HG03460 (cell line): ENCODE data around the gene CD86.

ENCODE experiments used
- ATAC-seq: cut with Tn5 transposase; IDR thresholded peaks from one replicate; pipeline ENCODE4 v1.9.1; 2021; ENCODE audit not compliant: unreplicated experiment

Gene CD86

GRCh38 chr3:122058294-122058693 lies 3.1 kb downstream of the CD86 start:
- no peak for ATAC-seq

GRCh38 chr3:122060040-122060698 lies 5.0 kb downstream of the CD86 start:
- ATAC-seq = no peak

DNA sequence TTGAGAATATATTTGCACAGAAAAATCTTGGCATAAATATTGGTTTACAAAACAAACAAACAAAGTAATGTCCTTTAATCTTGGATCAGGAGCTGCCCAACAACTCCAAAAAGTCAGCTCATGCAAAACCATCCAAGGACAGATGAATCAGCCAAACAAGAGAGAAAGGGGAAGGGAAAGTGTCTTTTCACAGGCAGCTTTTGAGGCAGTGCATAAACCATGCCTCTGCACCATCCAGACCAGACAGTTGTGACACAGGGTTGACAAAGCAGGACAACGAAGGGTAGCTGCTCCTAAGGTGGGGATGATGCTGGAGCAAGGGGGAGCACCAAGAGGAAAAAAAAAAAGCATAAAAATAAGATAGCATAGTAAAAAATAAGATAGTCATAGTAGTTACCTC lies 8.7 kb downstream of the CD86 start:
- no peak for ATAC-seq

- ATAC-seq = no peak
These were observed 9.2 kb downstream of the CD86 start for GRCh38 chr3:122064326-122064725.

DNA sequence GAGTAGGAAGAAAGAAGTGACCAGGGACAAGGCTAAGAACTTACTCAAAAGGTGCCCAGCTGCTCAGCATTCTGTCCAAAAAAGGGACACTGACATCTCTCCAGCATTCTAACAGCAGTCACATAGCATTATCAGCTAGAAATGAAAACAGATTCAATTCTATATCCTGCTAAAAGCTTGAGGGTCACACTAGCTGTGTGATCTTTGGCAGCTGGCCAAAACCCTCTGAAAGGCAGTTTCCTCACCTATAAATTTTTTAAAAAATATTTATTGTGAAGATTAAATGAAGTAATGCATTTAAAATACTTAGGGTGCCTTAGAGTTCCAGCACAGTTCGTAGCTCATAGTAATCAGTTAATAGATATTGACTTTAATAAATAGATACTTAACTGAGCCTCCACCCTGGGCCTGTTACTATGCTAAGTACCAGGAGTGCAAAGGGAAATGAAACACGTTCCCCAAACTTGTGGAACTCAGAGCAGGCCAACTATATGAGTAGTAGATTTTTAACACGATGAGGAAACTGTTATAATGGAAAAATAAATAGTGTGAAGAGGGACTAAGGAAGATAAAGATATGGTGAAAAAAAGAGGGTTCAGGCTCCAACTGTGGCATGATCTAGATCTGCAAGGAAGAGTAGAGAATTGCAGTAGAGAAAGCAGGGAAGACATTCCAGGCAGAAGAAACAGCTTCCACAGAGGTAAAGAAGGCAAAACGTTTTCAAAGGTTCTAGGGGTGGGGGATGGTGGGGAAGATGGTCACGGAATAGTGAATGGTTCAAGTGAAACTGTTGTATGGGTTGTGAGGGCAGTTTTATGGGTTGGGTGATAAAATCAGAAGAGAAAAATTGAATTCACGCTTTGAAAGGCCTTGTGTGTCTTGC lies 11.4 kb downstream of the CD86 start:
- peak; percentile 18 for ATAC-seq

- peak; percentile 47 for ATAC-seq
These were observed 12.0 kb downstream of the CD86 start for GRCh38 chr3:122067214-122067550.

GRCh38 chr3:122067588-122068240 lies 12.6 kb downstream of the CD86 start:
- peak; percentile 45 for ATAC-seq

- ATAC-seq = peak; percentile 48
These were observed 19.6 kb downstream of the CD86 start for GRCh38 chr3:122074621-122075265.

DNA sequence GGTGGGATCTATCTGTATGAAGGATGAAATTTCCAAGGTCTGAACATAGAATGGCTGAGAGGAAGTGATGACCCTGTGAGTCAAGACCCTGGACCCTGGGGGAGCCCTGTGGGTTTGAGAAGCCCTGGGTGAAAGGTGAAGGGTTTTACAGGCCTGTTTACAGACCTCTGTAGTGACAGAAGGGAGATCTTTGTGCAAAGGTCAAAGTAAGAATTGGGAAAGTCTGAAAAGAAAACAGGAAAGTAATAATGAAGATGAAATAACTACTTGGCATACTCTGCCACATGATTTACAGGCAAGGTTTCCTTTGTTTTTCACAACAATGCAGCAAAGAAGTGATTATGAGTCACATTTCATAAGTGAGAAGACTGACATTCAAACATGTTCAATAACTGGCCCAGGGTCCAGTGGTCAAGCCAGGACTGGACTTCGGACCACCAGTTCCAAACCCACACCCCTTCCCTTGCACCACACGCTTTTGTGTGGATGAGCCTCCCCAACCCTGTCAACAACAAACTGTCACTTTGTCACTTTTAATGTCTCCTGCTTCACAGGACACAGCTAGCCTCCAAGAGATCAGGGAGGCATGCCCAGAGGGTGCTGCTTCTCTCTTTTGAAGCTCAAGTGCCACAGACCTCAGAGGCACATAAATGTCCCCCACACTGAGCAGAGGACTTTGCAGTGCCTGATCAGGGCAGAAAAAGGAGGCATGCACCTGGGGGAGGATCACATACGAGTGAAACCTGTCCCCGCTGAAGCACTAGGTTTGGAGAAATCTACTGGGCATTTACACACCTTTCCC lies 21.5 kb downstream of the CD86 start:
- ATAC-seq = peak; percentile 7

DNA sequence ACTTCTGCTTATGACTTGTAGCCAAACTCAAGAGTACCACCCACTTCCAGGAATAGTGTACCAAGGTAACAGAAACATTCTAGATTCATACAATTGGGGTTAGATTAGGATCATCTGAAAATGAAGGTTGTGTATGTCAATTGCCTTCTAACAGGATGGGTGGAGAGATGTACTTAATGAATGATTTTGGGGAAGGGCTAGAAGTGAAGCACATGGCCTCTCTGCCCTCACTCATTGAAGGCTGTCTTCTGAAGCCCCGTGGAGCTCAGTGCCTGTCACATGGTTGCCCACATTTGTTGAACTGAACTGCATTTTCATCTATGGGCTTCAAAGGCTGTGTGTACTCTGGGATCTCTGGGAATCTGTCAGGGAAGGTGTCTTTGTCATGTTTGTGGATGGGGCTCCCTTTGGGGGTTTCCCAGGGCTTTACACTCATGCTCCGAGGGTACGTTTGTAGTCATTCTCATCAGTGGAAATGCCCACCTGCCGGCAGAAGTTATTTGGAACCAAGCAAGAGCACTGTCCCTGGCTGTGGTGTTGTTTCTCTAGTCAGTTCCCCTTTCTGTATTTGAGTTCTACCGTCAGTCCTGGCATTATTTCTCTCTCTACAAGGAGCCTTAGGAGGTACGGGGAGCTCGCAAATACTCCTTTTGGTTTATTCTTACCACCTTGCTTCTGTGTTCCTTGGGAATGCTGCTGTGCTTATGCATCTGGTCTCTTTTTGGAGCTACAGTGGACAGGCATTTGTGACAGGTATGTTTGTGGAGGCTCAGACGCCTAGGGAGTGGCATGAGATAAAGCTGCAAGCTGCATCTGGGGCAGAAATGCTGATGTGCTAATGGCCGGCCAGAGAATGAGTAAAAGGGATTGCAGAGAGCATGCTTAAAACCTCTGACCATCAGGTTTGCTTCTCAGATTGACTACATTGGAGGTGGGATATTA lies 22.4 kb downstream of the CD86 start:
- ATAC-seq = peak; percentile 31

DNA sequence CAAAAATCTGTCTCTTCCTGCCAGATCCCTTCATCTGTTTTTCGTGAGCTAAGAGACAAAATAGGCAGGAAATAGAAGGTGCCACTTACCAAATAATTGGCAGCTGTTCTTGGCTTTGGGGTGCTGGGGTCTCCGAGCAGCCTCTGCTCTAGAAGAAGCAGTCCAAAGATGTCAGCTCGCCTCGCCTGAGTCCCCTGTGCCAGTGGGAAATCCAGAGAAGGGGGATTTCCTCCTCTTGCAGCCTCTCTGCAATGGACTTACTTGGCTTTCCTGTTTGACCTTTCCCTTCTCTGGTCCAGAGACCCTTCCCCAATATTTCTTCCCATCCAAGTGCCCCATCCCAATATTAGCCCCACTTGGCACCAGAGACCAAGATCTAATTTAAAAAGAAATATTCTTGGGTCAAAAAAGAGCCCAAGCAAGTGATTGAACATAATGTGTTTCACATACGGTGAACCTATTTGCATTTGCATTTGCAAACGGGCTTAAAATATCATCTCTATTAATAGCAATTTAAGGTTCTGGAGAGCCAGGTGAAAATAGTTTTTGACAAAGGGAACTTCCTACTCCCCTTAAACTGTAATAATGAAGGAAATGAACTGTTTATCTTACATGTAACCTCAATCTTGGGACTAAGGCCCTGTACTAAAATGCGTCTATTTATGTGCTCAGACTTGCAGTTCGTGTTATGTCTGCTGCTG lies 23.2 kb downstream of the CD86 start:
- ATAC-seq = no peak

GRCh38 chr3:122079524-122080206 lies 24.5 kb downstream of the CD86 start:
- no peak for ATAC-seq

DNA sequence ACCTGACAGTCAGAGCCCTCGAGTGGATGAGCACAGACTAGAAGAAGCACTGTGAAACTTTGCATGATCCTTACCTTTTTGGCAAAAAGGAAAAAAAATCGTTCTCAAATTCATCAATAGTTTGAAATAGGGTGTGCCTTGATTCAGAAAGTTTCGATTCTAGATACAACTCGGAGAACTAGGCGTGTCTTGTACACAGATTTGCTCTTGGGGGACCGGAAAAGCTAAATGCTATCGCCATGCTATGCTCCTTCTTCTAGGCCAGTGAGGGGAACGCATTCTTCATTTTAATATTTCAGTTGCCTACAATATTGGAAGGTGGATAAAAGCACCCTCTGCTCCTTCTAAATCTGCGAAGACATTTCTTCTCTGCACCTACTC lies 25.0 kb downstream of the CD86 start:
- ATAC-seq = no peak

GRCh38 chr3:122081543-122082247 lies 26.5 kb downstream of the CD86 start:
- peak; percentile 46 for ATAC-seq

DNA sequence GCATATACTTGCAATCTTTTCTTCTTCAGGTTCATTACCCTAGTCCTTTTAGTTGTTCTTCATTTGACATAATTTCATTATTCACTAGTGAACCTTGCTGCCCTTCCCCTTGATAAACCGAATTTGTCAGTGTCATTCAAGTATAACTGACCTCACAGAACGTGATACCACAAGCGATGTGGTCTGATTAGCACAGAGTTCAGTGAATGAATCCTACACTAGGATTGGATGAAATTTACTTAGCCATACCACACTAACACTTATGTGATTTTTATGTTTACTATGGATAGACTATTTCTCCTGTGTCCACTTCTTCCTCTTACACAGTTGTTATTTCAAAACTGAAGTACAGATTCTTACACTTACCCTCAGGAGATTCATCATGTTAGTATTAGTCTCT lies 27.2 kb downstream of the CD86 start:
- no peak for ATAC-seq

- no peak for ATAC-seq
These were observed 29.6 kb downstream of the CD86 start for GRCh38 chr3:122084799-122085198.

GRCh38 chr3:122085673-122086072 lies 30.5 kb downstream of the CD86 start:
- no peak for ATAC-seq

DNA sequence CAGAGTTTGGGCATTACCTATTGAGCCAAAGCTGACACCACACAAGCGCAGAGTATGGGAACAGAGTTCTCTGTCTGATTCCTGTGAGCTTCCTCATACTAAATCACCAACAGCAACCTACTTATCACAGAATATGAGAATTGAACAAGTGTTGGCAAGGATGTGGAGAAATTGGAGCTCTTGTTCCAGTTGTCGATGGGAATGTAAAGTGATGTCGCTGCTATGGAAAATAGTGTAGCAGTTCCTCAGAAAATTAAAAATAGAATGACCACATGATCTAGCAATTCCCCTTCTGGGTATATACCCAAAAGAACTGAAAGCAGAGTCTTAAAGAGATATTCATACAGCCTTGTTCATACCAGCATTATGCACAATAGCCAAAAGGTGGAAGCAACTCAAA lies 33.4 kb downstream of the CD86 start:
- ATAC-seq = no peak
